NCI-H2196 (cell line): ENCODE data around the gene RASSF3.
"Not testable (repeated sequence)": the region's sequence is repeated elsewhere in the genome, so short reads cannot be mapped to it uniquely, and the experiment has no call there.

Experiments used
- DNase-seq: peaks from one replicate; lab custom pipeline; 2025; ENCODE audit not compliant: unreplicated experiment; lab: John Stamatoyannopoulos, UW

Gene RASSF3

DNA sequence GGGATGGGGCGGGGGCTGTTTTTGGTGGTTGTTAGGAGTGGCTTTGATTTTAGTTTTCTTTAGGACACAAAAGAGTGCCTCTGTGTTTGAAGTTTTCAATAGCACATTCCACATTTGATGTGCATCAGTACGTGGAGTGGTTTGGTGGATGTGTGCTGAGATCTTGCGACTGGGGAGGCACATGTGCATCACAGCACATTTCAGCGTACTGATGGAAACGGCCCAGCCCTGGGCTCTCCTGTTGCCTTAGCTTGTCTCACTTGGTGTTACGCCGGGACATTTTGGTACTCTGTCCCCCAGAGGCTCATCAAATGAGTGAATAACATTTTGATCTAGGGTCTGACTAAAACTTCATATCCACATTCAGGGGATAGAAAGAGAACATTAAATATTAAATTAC, 78.4 kb downstream of the RASSF3 start:
- DNase-seq: no peak

- not testable (repeated sequence) for DNase-seq
Observed at GRCh38 chr12:64690236-64690635, 79.9 kb downstream of the RASSF3 start.

DNA sequence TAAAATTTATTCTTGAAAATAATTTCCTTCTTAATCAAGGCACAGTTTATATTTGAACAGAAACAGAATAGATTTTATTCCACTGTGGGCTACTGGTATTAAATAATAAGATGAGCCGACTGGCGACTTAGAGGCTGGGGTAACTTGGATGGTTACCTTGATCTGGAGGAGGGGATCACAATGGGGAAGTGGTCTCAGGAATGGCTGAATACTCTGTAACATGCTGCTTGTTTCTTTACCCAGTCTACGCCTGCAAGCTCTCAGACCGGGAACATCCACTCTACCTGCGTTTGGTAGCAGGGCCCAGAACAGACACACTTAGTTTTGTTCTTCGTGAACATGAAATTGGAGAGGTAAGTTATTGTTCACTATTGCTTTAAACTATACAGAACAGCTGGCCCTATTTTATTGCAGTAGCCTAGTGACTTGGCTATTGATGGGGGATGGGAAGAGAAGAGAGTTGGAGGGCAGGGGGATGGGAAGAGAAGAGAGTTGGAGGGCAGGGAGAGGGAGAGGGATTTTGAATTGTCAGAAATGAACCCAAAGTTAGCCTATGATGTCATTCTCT, 81.0 kb downstream of the RASSF3 start:
- peak; percentile 77 for DNase-seq

GRCh38 chr12:64691795-64692583, 81.7 kb downstream of the RASSF3 start:
- peak; percentile 83 for DNase-seq

DNA sequence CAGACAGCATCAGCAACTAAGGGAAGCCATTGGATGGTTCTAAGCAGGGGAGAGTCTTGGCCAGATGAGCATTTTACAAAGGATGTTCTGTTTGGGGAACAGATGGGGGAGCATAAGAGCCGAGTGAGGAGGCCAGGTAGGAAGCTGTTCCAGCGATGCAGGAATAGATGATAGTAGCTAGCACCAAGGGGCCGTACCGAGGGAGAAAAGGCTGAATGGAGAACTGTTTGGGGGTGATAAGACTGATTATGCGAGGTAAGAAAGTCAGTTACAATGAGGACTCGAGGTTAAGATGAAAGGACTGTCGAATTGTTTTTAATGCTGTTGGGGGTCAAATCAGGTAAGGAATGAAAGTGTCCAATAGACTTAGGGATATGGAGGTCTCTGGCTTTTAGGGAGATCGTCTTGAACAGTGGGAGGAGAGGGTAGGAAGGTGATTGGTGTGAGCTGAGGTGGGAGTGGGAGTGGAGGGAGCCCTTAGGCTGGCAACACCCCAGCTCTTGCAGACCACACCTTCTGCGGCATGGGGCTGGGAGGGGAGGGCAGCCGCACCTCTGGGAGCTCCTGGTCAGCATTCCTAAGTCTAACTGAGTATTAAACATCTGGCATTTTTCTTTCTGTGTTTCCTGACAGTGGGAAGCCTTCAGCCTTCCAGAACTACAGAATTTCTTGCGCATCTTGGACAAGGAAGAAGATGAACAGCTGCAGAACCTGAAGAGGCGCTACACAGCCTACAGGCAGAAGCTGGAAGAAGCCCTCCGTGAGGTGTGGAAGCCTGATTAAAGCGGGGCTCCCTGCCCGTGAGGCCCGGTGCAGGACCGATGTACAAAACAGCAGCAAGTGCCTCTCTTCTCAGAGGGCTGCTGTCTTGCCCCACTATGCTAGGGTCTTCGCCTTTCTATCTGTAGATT, 84.1 kb downstream of the RASSF3 start:
- DNase-seq: no peak

DNA sequence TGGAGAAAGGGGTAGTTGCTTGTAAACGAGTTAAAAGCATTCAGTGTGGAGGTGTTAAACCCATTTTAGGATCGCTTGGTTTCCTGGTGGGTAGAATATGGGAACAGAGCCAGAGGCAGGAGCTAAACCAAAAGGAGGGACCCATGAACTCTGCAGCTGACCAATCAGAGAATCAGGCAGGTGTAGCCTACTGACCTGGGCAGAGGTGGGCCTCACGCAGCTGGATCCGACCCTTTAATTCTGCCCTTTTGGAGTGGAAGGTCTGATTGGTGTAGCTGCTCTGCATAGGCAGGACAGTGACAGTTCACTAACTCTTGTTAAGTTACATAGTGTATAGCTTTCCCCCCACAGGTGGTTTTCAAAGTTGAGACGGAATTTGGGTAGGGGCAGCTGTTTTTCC, 85.3 kb downstream of the RASSF3 start:
- no peak for DNase-seq

DNA sequence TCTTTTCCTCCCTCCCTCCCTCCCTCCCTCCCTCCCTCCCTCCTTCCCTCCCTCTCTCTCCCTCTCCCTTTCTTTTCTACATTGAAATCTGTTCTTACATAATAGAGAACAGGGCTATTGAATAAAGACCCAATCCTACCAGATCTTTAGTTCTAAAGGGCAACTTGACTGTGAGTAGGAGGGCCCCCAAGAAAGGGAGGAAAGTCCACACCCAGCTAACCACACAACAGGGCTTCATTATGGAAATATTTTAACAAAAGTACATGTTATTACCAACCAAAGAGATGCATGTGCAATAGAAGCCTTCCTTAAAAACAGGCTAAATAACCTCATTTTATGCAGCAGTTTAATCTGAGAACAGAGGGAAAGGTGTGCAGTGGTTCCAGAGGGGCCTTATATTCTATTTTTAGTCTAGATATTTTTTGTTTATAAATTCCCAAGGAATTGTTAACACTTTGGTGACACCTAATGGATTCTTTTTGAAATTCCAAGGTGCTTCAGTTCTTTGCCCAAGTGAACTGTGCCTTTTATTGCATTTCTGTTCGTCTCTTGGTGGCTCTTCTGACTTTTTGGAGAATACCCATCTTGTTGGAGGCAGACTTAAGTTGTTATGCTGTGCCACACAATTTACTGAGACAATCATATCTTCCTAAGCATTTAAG, 85.9 kb downstream of the RASSF3 start:
- peak; percentile 53 for DNase-seq

DNA sequence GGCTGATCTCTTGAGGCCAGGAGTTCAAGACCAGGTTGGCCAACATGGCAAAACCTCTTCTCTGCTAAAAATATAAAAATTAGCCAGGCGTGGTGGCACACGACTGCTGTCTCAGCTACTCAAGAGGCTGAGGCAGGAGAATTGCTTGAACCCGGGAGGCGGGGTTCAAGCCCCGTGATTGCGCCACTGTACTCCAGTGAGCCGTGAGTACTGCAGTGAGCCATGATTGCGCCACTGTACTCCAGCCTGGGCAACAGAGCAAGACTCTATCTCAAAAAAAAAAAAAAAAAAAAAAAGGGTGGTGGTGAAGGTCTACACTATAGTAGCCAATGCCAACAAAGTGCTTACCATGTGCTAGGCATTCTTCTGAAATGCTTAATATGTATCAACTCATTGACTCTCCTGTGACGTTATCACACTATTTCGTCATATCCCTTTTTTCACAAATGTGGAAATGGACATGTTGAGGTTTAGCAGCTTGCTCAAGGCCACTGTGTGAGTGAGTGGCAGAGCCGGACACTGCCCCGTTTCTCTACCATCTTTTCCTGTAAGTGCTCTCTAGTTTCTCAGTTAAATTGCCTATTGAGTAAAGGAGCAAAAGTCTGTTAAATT, 89.3 kb downstream of the RASSF3 start:
- no peak for DNase-seq

- no peak for DNase-seq
Observed at GRCh38 chr12:64700532-64700931, 90.2 kb downstream of the RASSF3 start.

DNA sequence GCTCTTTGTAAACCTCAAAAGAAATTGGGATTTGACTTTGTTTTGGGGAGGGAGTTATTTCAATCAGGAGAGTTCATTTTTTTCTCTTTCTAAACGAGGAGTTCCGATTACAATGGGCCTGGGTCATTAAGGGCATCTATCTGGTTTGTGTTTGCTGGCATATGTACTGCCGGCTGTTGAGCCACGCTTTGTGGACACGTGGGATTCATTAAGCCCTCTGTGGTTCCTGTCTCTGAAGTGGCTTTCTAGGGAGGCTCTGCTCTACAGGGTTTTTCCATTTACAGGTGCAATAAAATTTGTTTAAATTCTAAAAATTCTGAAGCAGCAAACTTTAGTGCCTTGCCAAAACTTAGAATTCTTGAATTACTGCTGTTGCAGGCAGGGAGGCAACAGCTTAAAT, 91.0 kb downstream of the RASSF3 start:
- DNase-seq: no peak

GRCh38 chr12:64706306-64706705, 96.0 kb downstream of the RASSF3 start:
- DNase-seq: no peak

GRCh38 chr12:64706857-64707256, 96.6 kb downstream of the RASSF3 start:
- DNase-seq: no peak

- no peak for DNase-seq
Observed at GRCh38 chr12:64707362-64707761, 97.1 kb downstream of the RASSF3 start.

DNA sequence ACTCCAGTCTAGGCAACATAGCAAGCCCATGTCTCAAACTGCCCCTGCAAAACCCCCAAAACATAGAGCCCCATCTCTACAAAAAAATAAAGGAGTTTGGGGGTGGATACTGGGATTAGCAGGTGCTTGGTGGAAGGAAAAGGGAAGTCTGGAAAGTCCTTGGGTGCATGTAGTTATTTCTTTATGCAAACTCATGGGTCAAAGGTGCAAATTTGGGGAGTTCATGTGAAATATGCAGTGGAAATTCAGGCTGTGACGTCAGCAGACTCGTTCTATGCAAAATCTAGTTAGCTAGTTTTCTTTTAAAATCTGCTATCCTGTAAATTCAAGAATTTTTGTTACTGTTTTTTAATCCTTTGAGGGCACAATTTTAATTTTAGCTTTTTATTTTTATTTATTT, 97.6 kb downstream of the RASSF3 start:
- no peak for DNase-seq

DNA sequence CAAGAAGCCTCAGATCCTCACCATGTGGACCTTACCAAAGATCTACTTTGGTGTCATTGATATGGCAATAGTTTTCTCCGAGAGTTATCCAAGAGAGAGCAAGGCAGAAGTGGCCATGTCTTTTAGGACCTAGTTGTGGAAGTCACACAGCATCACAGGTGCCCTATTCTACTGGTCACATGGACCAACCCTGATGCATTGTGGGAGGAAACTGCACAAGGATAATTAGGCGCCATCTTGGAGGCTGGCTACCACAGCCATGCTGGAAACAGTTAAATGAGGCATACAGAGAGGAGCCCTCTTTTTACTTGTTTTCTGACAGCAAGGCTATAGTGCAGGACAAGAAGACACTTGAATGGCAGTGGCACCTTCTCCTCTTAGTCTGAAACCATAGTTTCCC, 99.1 kb downstream of the RASSF3 start:
- no peak for DNase-seq

- DNase-seq: no peak
Observed at GRCh38 chr12:64713376-64713775, 103.1 kb downstream of the RASSF3 start.

DNA sequence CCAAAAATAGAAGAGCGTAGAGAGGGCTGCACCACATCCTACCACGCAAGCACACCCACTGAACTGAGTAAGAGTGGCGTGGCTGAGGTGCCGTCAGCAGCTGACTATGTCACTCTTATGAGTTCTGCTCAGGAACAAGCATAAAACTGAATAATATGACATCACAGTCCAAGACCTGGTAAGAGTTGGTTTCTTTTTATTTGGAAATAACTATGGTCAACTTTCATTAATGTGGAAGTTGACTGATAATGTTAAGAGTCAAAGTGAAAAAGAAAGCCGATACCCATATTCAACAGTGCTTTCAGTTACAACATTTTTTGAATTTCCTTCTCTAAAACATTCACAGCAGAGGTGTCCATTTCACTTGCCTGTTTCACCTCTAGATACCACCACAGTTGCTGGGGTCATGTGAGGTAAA, 104.3 kb downstream of the RASSF3 start:
- DNase-seq: no peak

- DNase-seq: no peak
Observed at GRCh38 chr12:64716371-64716770, 106.1 kb downstream of the RASSF3 start.

DNA sequence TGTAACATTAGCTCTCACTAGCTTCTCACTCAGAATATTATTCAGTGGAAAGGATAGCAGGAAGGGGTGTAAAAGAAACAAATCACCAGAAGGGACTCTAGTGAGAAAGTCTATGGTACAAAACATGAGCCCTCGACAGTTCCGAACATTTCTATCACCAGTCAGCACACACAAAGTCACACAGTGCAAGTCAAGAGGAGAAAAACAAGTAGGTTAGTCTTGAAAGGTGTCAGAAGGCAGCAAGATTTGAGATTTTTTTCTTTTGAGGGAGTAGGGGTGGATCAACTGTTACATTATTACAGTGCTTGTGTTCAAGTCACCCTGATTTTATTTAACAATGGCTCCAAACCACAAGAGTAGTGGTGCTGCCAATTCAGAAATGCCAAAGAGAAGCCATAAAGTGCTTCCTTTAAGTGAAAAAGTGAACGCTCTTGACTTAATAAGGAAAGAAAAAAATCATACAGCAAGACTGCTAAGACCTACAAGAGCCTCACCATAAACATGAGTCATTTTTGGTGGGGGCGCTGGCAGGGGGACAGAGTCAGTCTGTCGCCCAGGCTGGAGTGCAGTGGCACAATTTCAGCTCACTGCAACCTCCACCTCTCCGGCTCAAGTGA, 106.7 kb downstream of the RASSF3 start:
- no peak for DNase-seq

GRCh38 chr12:64718649-64719048, 108.4 kb downstream of the RASSF3 start:
- no peak for DNase-seq
